HG03039 (cell line): ENCODE results near the gene UBTD2.
"Not testable (repeated sequence)": the region's sequence is repeated elsewhere in the genome, so short reads cannot be mapped to it uniquely, and the experiment has no call there.

Experiments
- ATAC-seq: cut with Tn5 transposase; IDR thresholded peaks from one replicate; pipeline ENCODE4 v1.9.1; 2021; ENCODE audit warnings: mild to moderate bottlenecking, moderate library complexity; ENCODE audit not compliant: unreplicated experiment

UBTD2 gene

GRCh38 chr5:172199446-172199845 lies 84.1 kb downstream of the UBTD2 start:
- no peak for ATAC-seq

- ATAC-seq, result not testable (repeated sequence)
Observed at GRCh38 chr5:172197775-172198174, 85.8 kb downstream of the UBTD2 start.

GRCh38 chr5:172194985-172195774 lies 88.4 kb downstream of the UBTD2 start:
- no peak for ATAC-seq

GRCh38 chr5:172193872-172194271 lies 89.7 kb downstream of the UBTD2 start, which contains the start of gene EFCAB9:
Gene EFCAB9 (plus strand): TSS chr5:172194172. CDS start chr5:172194173, 1 bp downstream.
- ATAC-seq, result no peak

GRCh38 chr5:172189693-172190296 lies 93.8 kb downstream of the UBTD2 start:
- no peak for ATAC-seq

GRCh38 chr5:172188893-172189692 lies 94.5 kb downstream of the UBTD2 start:
- ATAC-seq, result no peak

GRCh38 chr5:172188033-172188892 lies 95.3 kb downstream of the UBTD2 start, which contains the start of gene STK10:
Gene STK10 (minus strand): TSS chr5:172188224. CDS start chr5:172188042, 182 bp downstream.
- ATAC-seq, result peak; percentile 58

- peak; percentile 2 for ATAC-seq
Observed at GRCh38 chr5:172187118-172188032, 96.2 kb downstream of the UBTD2 start.

GRCh38 chr5:172186114-172186695 lies 97.4 kb downstream of the UBTD2 start:
- no peak for ATAC-seq

GRCh38 chr5:172185096-172185461 lies 98.5 kb downstream of the UBTD2 start:
- no peak for ATAC-seq

- ATAC-seq, result no peak
Observed at GRCh38 chr5:172183881-172184280, 99.7 kb downstream of the UBTD2 start.

- ATAC-seq, result no peak
Observed at GRCh38 chr5:172182291-172182690, 101.3 kb downstream of the UBTD2 start.

GRCh38 chr5:172180936-172181335 lies 102.6 kb downstream of the UBTD2 start:
- no peak for ATAC-seq

GRCh38 chr5:172178991-172179989 lies 104.3 kb downstream of the UBTD2 start:
- no peak for ATAC-seq

GRCh38 chr5:172178301-172178987 lies 105.1 kb downstream of the UBTD2 start:
- ATAC-seq, result no peak

- ATAC-seq, result no peak
Observed at GRCh38 chr5:172177176-172177575, 106.4 kb downstream of the UBTD2 start.

GRCh38 chr5:172175263-172175719 lies 108.3 kb downstream of the UBTD2 start:
- ATAC-seq, result peak; percentile 54
